Fibroblast of skin of right biceps (primary cell): ENCODE measurements around the gene MTMR12.
A peak's percentile ranks its signal among the peaks of the same experiment; 100 is the strongest.
"Not testable (repeated sequence)": the region's sequence is repeated elsewhere in the genome, so short reads cannot be mapped to it uniquely, and the experiment has no call there.

ENCODE experiments used
- DNase-seq: peaks from one replicate; pipeline ENCODE4 v3.0.0-alpha.2; 2013

MTMR12 gene

GRCh38 chr5:32295966-32296772, 16.6 kb downstream of the MTMR12 start:
- DNase-seq, result not testable (repeated sequence)

- DNase-seq, result no peak
Measured at GRCh38 chr5:32291591-32291990, 21.1 kb downstream of the MTMR12 start.

GRCh38 chr5:32290922-32291321, 21.8 kb downstream of the MTMR12 start:
- DNase-seq, result no peak

- not testable (repeated sequence) for DNase-seq
Measured at GRCh38 chr5:32290501-32290900, 22.2 kb downstream of the MTMR12 start.

- not testable (repeated sequence) for DNase-seq
Measured at GRCh38 chr5:32289986-32290385, 22.8 kb downstream of the MTMR12 start.

GRCh38 chr5:32288135-32288534, 24.6 kb downstream of the MTMR12 start:
- not testable (repeated sequence) for DNase-seq

GRCh38 chr5:32287525-32287924, 25.2 kb downstream of the MTMR12 start:
- peak; percentile 11 for DNase-seq

- no peak for DNase-seq
Measured at GRCh38 chr5:32285510-32286138, 27.1 kb downstream of the MTMR12 start.

GRCh38 chr5:32283539-32284377, 29.0 kb downstream of the MTMR12 start:
- peak; percentile 61 for DNase-seq

GRCh38 chr5:32283061-32283460, 29.7 kb downstream of the MTMR12 start:
- DNase-seq, result no peak

- DNase-seq, result no peak
Measured at GRCh38 chr5:32282633-32283032, 30.1 kb downstream of the MTMR12 start.

GRCh38 chr5:32281378-32282133, 31.2 kb downstream of the MTMR12 start:
- not testable (repeated sequence) for DNase-seq

- no peak for DNase-seq
Measured at GRCh38 chr5:32280656-32281081, 32.1 kb downstream of the MTMR12 start.

GRCh38 chr5:32279786-32280185, 33.0 kb downstream of the MTMR12 start:
- no peak for DNase-seq

GRCh38 chr5:32279223-32279622, 33.5 kb downstream of the MTMR12 start:
- no peak for DNase-seq

- DNase-seq, result peak; percentile 45
Measured at GRCh38 chr5:32278406-32278805, 34.3 kb downstream of the MTMR12 start.

GRCh38 chr5:32277798-32278197, 34.9 kb downstream of the MTMR12 start:
- DNase-seq, result no peak

- DNase-seq, result peak; percentile 51
Measured at GRCh38 chr5:32276173-32276853, 36.4 kb downstream of the MTMR12 start.

- DNase-seq, result no peak
Measured at GRCh38 chr5:32275396-32275741, 37.4 kb downstream of the MTMR12 start.

- DNase-seq, result peak; percentile 63
Measured at GRCh38 chr5:32274548-32275395, 38.0 kb downstream of the MTMR12 start.

- peak; percentile 60 for DNase-seq
Measured at GRCh38 chr5:32273821-32274220, 38.9 kb downstream of the MTMR12 start.
